Measurements from ENCODE around the gene ACVRL1. TPM values are rescaled to one million over a fixed set of nuclear protein-coding genes. Genes with fewer than 3 reads are reported as not detected.

ACVRL1 gene
- total RNA-seq, 1 donor from 2014 or later: 2.0 TPM

DNA sequence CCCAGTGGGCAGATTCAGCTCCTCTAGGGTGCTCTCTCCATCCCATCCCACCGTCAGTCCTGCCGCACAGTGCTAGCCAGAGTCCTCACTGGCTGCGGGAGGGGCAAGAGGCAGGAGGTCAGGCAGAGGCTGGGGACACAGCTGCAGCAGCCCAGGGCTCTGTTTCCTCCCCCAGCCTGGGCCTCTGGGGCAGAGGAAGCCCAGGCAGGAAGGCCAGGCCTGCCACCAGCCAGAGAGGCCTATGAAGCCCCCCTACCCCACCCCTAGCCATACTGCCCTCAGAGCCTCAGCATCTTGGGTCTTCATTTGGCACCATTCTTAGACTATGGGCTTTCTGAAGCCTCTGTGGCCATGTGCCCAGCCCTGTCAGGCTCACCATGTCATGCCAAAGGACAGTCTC, 3.4 kb downstream of the ACVRL1 start:
- Mint-ChIP-seq H3K27ac (peak overlapping the region; percentile 60), H3K4me1 (peaks cover 39% of the 10 kb centered on the region), H3K9me3 (no peaks in the 10 kb centered on the region), H3K36me3 (no peaks in the 10 kb centered on the region), H3K27me3 (ENCODE audit: insufficient read depth, low read depth) (peaks cover 7% of the 10 kb centered on the region), H3K4me3 (no peak overlapping the region)
- Histone ChIP-seq H3K9ac (no peak overlapping the region), H3F3A (ENCODE audit: low read depth) (no peaks in the 10 kb centered on the region), H3K27ac (no peak overlapping the region), H3K36me3 (no peaks in the 10 kb centered on the region), H3K9me3 (ENCODE audit: low read depth) (no peaks in the 10 kb centered on the region), H3K4me3 (no peak overlapping the region), H4K20me1 (ENCODE audit: low read depth) (no peaks in the 10 kb centered on the region), H3K4me1 (peaks cover 9% of the 10 kb centered on the region), H2AFZ (replicated peaks) (no peak overlapping the region), H3K79me2 (ENCODE audit: low read depth) (no peaks in the 10 kb centered on the region), H3K27me3 (peaks cover 51% of the 10 kb centered on the region), H3K4me2 (no peak overlapping the region)
- DNase-seq (ENCODE audit: low spot score): no peak
- TF ChIP-seq EZH2 (IDR thresholded peaks at IDR 0.05): no peak
- TF ChIP-seq, protein P1, sequence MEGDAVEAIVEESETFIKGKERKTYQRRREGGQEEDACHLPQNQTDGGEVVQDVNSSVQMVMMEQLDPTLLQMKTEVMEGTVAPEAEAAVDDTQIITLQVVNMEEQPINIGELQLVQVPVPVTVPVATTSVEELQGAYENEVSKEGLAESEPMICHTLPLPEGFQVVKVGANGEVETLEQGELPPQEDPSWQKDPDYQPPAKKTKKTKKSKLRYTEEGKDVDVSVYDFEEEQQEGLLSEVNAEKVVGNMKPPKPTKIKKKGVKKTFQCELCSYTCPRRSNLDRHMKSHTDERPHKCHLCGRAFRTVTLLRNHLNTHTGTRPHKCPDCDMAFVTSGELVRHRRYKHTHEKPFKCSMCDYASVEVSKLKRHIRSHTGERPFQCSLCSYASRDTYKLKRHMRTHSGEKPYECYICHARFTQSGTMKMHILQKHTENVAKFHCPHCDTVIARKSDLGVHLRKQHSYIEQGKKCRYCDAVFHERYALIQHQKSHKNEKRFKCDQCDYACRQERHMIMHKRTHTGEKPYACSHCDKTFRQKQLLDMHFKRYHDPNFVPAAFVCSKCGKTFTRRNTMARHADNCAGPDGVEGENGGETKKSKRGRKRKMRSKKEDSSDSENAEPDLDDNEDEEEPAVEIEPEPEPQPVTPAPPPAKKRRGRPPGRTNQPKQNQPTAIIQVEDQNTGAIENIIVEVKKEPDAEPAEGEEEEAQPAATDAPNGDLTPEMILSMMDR (IDR thresholded peaks at IDR 0.05): no peak
- TF ChIP-seq EZH2phosphoT487 (IDR thresholded peaks at IDR 0.05): no peak

DNA sequence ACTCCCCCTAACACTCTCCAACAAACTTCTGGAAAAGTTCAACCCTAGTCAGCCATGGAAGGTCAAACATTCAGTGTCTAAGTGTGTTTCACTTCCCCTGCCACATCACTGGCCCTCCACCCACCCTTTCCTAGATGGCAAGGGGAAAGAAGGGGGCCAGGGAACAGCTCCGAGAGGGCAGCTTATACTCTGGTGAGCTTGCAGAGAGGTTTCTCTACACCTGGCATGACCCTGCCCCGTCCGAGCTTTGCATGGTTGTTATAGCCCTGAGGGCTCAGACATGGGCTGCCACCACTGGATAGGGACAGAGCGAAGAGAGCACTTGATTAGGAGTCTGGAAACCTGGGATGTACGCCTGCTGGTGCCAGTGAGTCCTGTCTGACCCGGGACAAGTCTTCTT, 4.0 kb downstream of the ACVRL1 start:
- no peaks in the 10 kb centered on the region for H3K36me3 Mint-ChIP-seq
- no peak overlapping the region for H3K9ac ChIP-seq
- H3K27me3 ChIP-seq: peaks cover 47% of the 10 kb centered on the region
- H3F3A ChIP-seq (ENCODE audit: low read depth): no peaks in the 10 kb centered on the region
- no peak for DNase-seq (ENCODE audit: low spot score)
- H3K27me3 Mint-ChIP-seq (ENCODE audit: insufficient read depth, low read depth): peaks cover 7% of the 10 kb centered on the region
- H3K79me2 ChIP-seq (ENCODE audit: low read depth): no peaks in the 10 kb centered on the region
- no peak for TF ChIP-seq EZH2 (IDR thresholded peaks at IDR 0.05)
- TF ChIP-seq EZH2phosphoT487 (IDR thresholded peaks at IDR 0.05): no peak
- TF ChIP-seq, protein P1 (IDR thresholded peaks at IDR 0.05): no peak
- H3K27ac ChIP-seq: no peak overlapping the region
- H3K4me3 Mint-ChIP-seq: no peak overlapping the region
- no peak overlapping the region for H3K4me3 ChIP-seq
- H3K9me3 Mint-ChIP-seq: no peaks in the 10 kb centered on the region
- no peaks in the 10 kb centered on the region for H3K9me3 ChIP-seq (ENCODE audit: low read depth)
- H3K4me1 ChIP-seq: peaks cover 9% of the 10 kb centered on the region
- H3K27ac Mint-ChIP-seq: peak overlapping the region; percentile 60
- H2AFZ ChIP-seq (replicated peaks): no peak overlapping the region
- no peaks in the 10 kb centered on the region for H3K36me3 ChIP-seq
- H3K4me1 Mint-ChIP-seq: peaks cover 35% of the 10 kb centered on the region
- H3K4me2 ChIP-seq: no peak overlapping the region
- H4K20me1 ChIP-seq (ENCODE audit: low read depth): no peaks in the 10 kb centered on the region

DNA sequence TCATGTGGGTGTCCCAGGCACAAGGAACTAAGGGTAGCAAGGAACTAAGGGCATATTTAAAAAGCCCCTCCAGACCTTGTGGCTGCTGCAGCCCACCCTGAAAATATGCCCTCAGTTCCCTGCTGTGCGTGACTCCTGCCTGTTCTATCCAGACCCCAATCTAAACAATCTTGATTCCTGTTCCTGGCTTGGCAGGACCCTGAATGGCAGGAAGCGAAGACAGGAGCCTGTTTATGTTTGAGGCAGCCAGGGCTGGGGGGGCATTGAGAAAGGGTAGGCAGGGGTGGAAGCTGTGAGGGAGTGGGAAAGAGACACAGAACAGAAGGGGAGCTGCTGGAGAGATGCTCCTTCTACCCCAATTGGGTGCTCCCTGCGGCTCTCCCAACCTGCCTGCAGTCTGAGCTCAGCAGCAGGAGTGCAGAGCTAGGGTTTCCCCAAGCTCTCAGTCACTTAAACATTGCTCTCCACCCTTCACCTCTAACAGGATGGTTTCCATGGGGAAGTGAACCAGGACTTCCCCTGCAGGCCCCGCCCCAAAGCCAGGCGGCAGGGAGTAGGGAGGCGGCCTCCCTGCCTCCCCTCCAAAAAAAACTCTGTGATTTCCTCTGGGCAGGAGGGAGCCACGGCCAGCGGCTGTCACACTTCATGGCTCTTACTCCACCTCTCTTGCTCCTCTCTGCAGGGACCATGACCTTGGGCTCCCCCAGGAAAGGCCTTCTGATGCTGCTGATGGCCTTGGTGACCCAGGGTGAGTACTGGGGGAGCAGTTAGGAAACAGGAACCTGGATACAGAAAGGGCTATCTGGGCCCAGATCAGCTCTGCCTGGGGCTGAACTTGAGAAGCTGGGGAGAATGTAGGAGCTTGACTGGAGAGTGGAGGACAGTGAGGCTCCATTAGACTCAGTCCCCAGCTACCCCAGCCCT, 4.7 kb downstream of the ACVRL1 start:
- H3K79me2 ChIP-seq (ENCODE audit: low read depth): no peaks in the 10 kb centered on the region
- no peak overlapping the region for H3K4me2 ChIP-seq
- no peaks in the 10 kb centered on the region for H3K9me3 ChIP-seq (ENCODE audit: low read depth)
- Mint-ChIP-seq H3K9me3 (no peaks in the 10 kb centered on the region), H3K27ac (peak overlapping the region; percentile 63), H3K4me3 (peak overlapping the region; percentile 49), H3K27me3 (ENCODE audit: insufficient read depth, low read depth) (peaks cover 7% of the 10 kb centered on the region), H3K4me1 (peaks cover 35% of the 10 kb centered on the region), H3K36me3 (no peaks in the 10 kb centered on the region)
- no peaks in the 10 kb centered on the region for H4K20me1 ChIP-seq (ENCODE audit: low read depth)
- H3K27ac ChIP-seq: no peak overlapping the region
- H3K9ac ChIP-seq: no peak overlapping the region
- H3K36me3 ChIP-seq: no peaks in the 10 kb centered on the region
- DNase-seq (ENCODE audit: low spot score): no peak
- no peak overlapping the region for H3K4me3 ChIP-seq
- no peak for TF ChIP-seq EZH2 (IDR thresholded peaks at IDR 0.05)
- no peak for TF ChIP-seq EZH2phosphoT487 (IDR thresholded peaks at IDR 0.05)
- TF ChIP-seq, protein P1 (IDR thresholded peaks at IDR 0.05): no peak
- H3K4me1 ChIP-seq: peaks cover 9% of the 10 kb centered on the region
- H3K27me3 ChIP-seq: peaks cover 39% of the 10 kb centered on the region
- H3F3A ChIP-seq (ENCODE audit: low read depth): no peaks in the 10 kb centered on the region
- no peak overlapping the region for H2AFZ ChIP-seq (replicated peaks)

Measured in neural progenitor cell (in vitro differentiated cells).